Fibroblast of skin of back (primary cell): ENCODE results near the gene LHX3.

Source experiments
- DNase-seq: peaks from one replicate; pipeline ENCODE4 v3.0.0-alpha.2; 2013

LHX3 gene

GRCh38 chr9:136174779-136175615, 29.9 kb downstream of the LHX3 start:
- DNase-seq = no peak

DNA sequence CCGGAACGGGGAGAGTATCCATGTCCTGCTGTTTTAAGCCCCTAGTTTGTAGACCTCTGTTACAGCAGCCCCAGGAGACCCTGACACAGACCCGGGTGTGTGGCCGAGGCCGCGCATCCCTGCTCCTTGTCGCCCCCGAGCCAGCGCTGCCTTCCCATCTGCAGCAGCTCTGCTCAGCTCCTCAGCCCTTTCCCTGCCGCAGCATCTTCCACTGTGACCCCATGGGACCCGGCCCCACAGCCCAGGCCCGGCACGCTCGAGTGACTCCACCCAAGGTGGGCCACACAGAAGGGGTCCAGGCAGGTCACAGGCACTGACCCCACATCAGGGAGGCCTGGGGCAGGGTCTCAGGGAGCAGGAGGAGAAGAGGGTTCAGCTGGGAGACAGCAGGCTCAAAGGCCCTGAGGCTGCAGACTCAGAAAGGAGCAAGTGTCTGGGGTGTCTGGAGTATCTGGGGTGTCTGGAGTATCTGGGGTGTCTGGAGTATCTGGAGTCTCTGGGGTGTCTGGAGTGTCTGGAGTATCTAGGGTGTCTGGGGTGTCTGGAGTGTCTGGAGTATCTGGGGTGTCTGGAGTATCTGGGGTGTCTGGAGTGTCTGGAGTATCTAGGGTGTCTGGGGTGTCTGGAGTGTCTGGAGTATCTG, 31.2 kb downstream of the LHX3 start:
- DNase-seq = no peak

DNA sequence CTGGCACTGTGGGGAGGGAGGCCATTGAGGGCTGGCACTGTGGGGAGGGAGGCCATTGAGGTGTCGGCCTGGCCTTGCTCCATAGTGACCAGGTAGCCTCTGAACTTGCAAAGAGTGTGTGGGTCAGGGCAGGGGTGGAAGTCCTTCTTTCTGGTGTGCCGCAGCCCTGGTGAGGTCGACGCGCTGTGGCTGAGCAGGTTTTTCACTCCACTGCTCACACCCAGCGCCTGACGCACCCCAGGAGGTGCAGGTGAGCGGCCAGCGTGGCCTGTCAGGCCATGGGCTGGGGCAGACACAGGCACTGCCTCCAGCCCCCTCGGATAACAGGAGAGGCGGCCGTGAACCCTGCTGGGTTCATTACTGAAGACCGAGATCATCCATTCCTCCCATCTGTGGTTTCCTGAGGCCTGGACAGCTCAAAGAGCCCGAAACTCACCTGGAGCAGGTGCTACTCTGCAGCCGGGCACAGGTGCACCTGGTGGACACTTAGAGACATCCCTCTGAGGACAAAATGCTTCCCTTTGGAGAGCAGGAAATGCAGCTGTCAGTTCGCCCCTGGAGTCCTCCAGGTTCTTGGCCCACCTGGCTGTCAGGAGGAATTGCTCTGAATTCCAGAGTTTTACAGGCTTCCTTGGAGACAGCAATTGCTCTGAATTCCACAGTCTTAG, 32.4 kb downstream of the LHX3 start:
- no peak for DNase-seq

DNA sequence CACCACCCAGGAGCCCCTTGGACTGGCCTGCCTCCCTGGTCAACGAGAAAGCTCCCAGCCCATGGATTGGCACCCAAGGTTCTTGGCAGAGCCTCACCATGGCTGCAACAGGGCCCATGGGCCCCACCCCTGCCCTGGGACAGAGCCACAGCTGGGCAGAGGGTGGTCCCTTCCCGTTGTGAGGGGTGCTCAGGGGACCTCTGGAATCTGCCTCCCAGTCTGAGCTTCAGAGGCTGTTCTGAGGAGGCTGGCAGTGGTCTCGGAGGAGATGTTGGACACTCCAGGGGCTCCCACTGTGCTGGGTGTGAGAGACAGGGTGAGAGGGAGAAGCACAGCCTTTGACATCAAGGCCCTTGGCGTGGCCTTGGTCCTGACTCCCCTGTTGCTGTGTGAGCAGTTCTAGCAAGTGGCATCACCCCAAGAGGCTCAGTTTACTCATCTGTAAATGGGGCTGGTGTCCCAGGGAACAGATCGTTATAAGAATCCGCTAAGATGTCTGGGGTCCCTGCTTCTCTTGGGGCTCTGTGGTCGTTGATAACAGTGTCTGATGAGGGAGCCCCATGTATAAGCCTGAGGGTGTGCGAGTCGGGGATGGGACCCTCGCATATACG, 33.0 kb downstream of the LHX3 start:
- DNase-seq = no peak

- DNase-seq = no peak
These were observed 33.7 kb downstream of the LHX3 start for GRCh38 chr9:136171009-136171800.

GRCh38 chr9:136170006-136170901, 34.7 kb downstream of the LHX3 start:
- DNase-seq = no peak

GRCh38 chr9:136169495-136169894, 35.4 kb downstream of the LHX3 start:
- DNase-seq = no peak

DNA sequence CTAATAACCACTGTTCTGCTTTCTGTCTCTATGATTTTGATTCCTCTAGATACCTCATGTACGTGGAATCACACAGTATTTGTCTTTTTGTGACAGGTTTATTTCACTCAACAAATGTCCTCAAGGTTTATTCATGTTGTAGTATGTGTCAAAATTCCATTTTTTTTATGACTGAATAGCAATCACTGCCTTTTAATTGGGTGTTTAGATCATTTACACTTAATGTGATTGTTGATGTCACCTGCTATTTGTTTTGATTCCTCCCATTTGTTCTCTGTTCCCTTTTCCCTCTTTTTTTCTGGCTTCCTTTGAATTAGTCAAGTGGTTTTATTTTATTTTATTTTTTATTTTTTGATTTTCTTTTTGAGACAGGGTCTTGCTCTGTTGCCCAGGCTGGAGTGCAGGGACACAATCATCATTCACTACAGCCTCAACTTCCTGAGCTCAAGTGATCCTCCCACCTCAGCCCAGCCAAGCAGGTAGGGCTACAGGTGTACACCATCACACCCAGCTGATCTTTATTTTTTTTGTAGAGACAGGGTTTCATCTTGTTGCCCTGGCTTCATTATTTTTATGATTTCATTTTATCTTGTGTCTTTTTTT, 41.6 kb downstream of the LHX3 start:
- no peak for DNase-seq

DNA sequence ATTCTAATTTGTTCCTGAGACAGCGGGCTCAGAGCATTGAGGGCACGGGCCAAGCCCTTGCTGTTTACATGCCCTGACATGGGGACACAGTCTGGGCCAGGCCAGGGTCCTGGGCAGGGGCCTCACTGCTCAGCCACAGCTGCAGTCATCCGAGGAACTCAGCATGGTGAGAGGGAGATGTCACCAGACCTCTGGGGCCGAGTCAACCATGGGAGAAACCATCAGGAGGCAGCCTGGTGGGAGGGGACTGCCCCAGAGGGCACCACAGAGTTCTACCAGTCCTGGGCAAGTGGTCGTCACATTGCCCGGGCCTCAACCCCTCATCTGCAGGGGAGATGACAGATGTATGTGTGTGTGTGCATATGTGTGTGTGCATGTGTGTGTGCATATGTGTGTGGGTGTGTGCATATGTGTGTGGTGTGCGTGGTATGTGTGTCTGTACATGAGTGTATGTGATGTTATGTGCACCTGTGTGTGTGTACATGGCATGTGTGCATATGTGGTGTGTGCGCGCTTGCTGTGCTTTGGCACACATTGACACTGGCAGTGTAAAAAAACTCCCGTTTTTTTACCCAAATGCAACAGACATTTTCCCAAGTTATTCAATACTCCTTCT, 43.8 kb downstream of the LHX3 start:
- no peak for DNase-seq

- DNase-seq = no peak
These were observed 44.5 kb downstream of the LHX3 start for GRCh38 chr9:136160381-136160841.

DNA sequence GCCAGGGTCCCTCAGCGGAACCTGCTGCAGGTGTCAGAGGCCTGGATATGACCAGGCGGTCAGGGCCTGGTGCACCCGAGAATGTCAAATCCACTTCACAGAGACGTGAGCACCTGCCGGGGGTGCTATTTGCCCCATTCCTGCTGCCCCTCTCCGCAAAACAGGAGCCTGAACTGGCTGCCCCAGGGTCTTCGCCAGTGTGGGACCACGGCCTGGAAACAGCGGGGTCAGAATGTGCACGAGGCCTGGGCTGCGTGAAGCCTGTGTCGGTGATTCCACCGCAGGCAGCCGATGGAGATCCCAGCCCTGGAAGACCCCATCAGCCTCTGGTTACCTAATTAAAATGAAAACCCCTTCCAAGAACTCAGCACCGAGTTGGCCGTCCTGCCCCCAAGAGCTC, 45.1 kb downstream of the LHX3 start:
- DNase-seq = no peak

- no peak for DNase-seq
These were observed 47.3 kb downstream of the LHX3 start for GRCh38 chr9:136157477-136158265.

DNA sequence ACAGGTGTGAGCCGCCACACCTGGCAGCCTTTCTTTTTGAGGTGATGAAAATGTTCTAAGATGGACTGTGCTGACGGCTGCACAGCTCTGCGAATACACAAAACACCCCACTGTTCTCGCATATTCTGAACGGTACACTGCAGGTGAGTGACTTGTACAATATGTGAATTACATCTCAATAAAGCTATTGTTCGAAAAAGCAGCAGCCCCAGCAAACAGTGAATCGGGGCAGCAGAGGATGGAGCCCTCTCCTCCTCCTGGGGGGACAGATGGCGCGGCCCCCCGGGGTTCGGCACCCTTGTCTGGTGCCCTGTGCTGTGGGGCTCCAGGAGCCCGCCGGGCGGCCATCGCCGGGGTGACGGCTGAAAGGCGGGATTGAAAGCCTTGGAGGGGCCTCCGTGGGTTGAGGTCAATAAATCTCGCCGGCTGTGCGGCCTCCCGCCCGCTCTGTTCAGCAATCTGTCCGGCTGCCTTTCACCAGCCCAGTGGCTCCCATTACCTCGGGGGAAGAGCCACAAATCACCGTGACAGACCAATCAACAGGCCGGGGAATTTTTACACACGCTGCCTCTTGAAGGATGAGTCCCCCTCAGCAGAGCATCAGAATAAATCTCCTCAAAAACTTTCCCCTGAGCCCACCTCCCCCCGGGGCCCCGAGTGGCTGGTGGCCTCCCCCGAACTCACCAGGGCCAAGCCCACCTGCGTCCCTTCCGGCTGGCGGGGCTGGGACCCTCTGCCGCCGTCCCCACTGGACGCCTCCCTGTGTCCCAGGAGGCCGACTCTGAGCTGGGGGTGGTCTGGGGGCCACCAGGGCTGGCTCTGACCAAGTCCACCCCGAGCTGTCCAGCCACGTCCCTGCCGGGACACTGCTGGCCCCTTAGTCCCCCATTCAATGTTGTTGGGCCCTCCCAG, 48.5 kb downstream of the LHX3 start:
- DNase-seq = no peak

- DNase-seq = no peak
These were observed 49.4 kb downstream of the LHX3 start for GRCh38 chr9:136155576-136155975.

- no peak for DNase-seq
These were observed 50.0 kb downstream of the LHX3 start for GRCh38 chr9:136154943-136155342.

DNA sequence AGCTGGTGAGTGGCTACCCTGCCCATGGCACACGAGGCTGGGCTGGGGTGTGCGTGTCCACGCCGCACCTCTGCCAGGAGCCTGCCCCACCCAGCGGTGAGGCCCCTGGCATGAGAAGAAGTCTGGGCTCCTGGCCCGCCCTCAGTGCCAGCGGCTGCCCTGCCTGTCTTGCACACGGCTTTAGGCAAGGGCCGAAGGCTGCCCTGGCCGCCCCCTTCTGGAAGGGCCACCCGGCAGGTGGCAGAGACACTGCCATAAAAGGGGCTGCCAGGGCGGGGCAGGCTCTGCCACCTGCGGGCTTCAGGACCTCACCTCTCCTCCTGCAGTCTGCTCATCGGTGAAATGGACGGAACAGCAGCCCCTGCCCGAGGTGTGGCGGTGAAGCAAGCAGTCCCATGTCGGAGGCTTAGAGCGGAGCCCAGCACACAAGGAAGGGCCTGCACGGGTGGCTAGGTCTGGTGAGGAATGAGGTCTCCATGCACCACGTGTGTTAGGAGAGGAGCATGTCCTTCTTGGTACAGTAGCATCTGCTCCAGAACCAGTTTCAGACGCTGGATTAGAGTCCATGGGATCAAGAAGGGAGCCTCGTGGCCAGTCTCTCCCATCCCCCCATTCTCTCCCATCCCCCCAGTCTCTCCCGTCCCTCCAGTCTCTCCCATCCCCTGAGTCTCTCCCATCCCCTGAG, 51.4 kb downstream of the LHX3 start:
- no peak for DNase-seq

DNA sequence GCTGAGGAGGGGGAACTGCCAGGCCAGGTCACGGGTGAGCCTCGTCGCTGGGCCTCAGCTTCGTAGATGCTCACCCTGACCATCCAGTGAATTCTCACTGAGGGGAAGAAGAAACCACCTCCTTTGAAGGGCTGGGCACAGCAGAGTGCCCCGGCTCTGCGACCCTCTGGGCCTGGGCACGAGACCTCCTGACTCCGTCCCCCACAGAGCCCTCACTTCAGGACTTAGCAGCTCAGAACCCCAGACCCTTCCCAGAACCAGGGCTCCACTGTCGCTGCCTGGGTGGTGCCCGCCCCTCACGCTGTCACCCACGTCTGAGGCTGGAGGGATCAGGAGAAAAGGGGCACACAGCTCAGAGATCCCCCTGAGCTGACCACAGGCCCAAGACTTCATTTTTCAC, 52.0 kb downstream of the LHX3 start:
- DNase-seq = no peak

DNA sequence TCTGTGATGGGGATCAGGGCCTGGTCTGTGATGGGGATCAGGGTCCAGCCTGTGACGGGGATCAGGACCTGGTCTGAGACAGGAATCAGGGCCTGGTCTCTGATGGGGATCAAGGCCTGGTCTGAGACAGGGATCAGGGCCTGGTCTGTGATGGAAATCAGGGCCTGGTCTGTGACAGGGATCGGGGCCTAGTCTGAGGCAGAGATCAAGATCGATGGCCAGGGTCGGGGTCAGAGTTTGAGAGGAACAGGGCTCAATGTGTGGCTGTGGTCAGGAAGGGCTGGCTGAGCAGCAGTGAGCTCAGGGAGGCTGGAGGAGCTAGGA, 52.4 kb downstream of the LHX3 start:
- DNase-seq = no peak
